DMS53 (cell line): ENCODE measurements around the gene CDC16.
"Not testable (repeated sequence)": the region's sequence is repeated elsewhere in the genome, so short reads cannot be mapped to it uniquely, and the experiment has no call there.

Experiments
- DNase-seq: peaks from one replicate; lab custom pipeline; 2025; lab: John Stamatoyannopoulos, UW

CDC16 gene

GRCh38 chr13:114234645-114235421, at the start of gene CDC16:
CDC16 (plus strand) TSS chr13:114234897; CDS start chr13:114235085, 188 bp downstream.
- DNase-seq, result peak; percentile 90

GRCh38 chr13:114185182-114185971, 49.3 kb upstream of the CDC16 start:
- DNase-seq, result no peak

- no peak for DNase-seq
Measured at GRCh38 chr13:114194853-114195252, 39.8 kb upstream of the CDC16 start.

GRCh38 chr13:114196629-114197028, 38.1 kb upstream of the CDC16 start:
- DNase-seq, result no peak

- no peak for DNase-seq
Measured at GRCh38 chr13:114198556-114198955, 36.1 kb upstream of the CDC16 start.

GRCh38 chr13:114199526-114199925, 35.2 kb upstream of the CDC16 start:
- not testable (repeated sequence) for DNase-seq

- DNase-seq, result peak; percentile 49
Measured at GRCh38 chr13:114199954-114200353, 34.7 kb upstream of the CDC16 start.

GRCh38 chr13:114200399-114200911, 34.2 kb upstream of the CDC16 start:
- peak; percentile 21 for DNase-seq

- no peak for DNase-seq
Measured at GRCh38 chr13:114202581-114202980, 32.1 kb upstream of the CDC16 start.

- no peak for DNase-seq
Measured at GRCh38 chr13:114203536-114203935, 31.2 kb upstream of the CDC16 start.

- no peak for DNase-seq
Measured at GRCh38 chr13:114204894-114205293, 29.8 kb upstream of the CDC16 start.

GRCh38 chr13:114208134-114208533, 26.6 kb upstream of the CDC16 start:
- DNase-seq, result no peak

- DNase-seq, result no peak
Measured at GRCh38 chr13:114211446-114212157, 23.1 kb upstream of the CDC16 start.

GRCh38 chr13:114212158-114212495, 22.6 kb upstream of the CDC16 start:
- no peak for DNase-seq

GRCh38 chr13:114213980-114214379, 20.7 kb upstream of the CDC16 start:
- DNase-seq, result no peak

GRCh38 chr13:114219392-114219791, 15.3 kb upstream of the CDC16 start:
- DNase-seq, result no peak

- peak; percentile 31 for DNase-seq
Measured at GRCh38 chr13:114222461-114222968, 12.2 kb upstream of the CDC16 start.

GRCh38 chr13:114224201-114224600, 10.5 kb upstream of the CDC16 start:
- no peak for DNase-seq

GRCh38 chr13:114225610-114226009, 9.1 kb upstream of the CDC16 start:
- DNase-seq, result no peak

- no peak for DNase-seq
Measured at GRCh38 chr13:114226088-114226487, 8.6 kb upstream of the CDC16 start.

- DNase-seq, result peak; percentile 69
Measured at GRCh38 chr13:114226699-114227323, 7.9 kb upstream of the CDC16 start.

- no peak for DNase-seq
Measured at GRCh38 chr13:114227528-114227927, 7.2 kb upstream of the CDC16 start.
